Heart left ventricle (tissue), 13 donors: ENCODE results near the gene GOLGA1.

ENCODE experiments used
- CTCF ChIP-seq, 12 donors: fragments of 200-600 bp; sonication (generic) in 4 of 12; IDR thresholded peaks; one replicate each; pipeline versions ENCODE4 v1.5.0 to v1.8.0; 2018 to 2022; ENCODE audit warnings: antibody characterized with exemption in 12 of 12, mild to moderate bottlenecking in 5 of 12
- POLR2A ChIP-seq, 2 donors: fragments of 450-650 bp; IDR thresholded peaks; one replicate each; pipeline ENCODE4 v1.6.1; 2017; ENCODE audit warnings: antibody characterized with exemption in 2 of 2, mild to moderate bottlenecking in 2 of 2, moderate library complexity in 2 of 2
- donor health status: ischemic (EF 13 %, LVEDD 7.1; RV severe dilation, severe dysfunction).
- donor health status: DM: no; HTN: yes; CAD: no.
- donor health status: DM: no; HTN: no; CAD: no.
- donor health status: ischemic (EF 25% LVEDD 6.9; RV normal size, moderate dysfunction).
- donor health status: ischemic (EF 25% LVEDD 5.7; RV mildly dilated, moderate dysfunction).
- donor health status: ischemic (EF 35%, LVEDD 5.7; RV mildly dilated, moderate dysfunction).
- donor health status: nonischemic (EF 11% LVEDD 7.7; RV severe dilation, severe dysfunction).
- donor health status: DM: yes; HTN: yes; CAD: no.
- donor health status: PGD.
- donor health status: ischemic (EF 29% LVEDD 5.4; RV normal size, mild dysfunction).
- donor health status: nonischemic (EF 23%, LVEDD 6.1; RV moderate dilation, normal function).

GRCh38 chr9:124849801-124850200 is 91.1 kb downstream of the GOLGA1 start:
- no peak for TF ChIP-seq POLR2A (IDR thresholded peaks at IDR 0.05)
- no peak for TF ChIP-seq CTCF (IDR thresholded peaks at IDR 0.05)
